Measurements from ENCODE around the gene ALCAM.

Gene ALCAM

DNA sequence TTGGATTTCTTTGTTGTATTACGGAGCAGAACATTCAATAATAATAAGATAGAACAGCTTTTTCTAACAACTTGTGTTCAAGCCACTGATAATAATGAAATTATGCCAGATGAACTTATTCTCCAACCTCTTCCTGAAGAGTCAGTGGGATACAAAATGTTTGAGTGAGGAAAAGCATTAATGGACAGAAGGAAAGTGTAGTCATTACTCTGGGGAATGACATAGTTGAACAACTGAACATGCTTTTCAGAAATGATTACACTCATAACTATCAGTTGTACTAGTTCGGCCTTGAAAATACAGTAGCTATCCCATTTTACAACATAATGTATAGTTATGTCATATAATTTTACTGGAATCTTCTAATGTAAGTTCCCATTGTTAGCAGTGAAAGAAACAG, 55.9 kb downstream of the ALCAM start:
- TF ChIP-seq, protein P1, sequence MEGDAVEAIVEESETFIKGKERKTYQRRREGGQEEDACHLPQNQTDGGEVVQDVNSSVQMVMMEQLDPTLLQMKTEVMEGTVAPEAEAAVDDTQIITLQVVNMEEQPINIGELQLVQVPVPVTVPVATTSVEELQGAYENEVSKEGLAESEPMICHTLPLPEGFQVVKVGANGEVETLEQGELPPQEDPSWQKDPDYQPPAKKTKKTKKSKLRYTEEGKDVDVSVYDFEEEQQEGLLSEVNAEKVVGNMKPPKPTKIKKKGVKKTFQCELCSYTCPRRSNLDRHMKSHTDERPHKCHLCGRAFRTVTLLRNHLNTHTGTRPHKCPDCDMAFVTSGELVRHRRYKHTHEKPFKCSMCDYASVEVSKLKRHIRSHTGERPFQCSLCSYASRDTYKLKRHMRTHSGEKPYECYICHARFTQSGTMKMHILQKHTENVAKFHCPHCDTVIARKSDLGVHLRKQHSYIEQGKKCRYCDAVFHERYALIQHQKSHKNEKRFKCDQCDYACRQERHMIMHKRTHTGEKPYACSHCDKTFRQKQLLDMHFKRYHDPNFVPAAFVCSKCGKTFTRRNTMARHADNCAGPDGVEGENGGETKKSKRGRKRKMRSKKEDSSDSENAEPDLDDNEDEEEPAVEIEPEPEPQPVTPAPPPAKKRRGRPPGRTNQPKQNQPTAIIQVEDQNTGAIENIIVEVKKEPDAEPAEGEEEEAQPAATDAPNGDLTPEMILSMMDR (IDR thresholded peaks at IDR 0.05; ENCODE audit: control insufficient read depth, insufficient read depth, low read depth, low read length, missing control alignments): no peak
- no peak for DNase-seq (ENCODE audit: low read depth)
- no peak overlapping the region for H3K4me3 ChIP-seq (ENCODE audit: control insufficient read depth, low read depth, low read length)

- no peak for DNase-seq (ENCODE audit: low read depth)
- H3K4me3 ChIP-seq (ENCODE audit: control insufficient read depth, low read depth, low read length): no peak overlapping the region
- TF ChIP-seq, protein P1 (IDR thresholded peaks at IDR 0.05; ENCODE audit: control insufficient read depth, insufficient read depth, low read depth, low read length, missing control alignments): no peak
Observed at GRCh38 chr3:105423397-105423796, 56.7 kb downstream of the ALCAM start.

DNA sequence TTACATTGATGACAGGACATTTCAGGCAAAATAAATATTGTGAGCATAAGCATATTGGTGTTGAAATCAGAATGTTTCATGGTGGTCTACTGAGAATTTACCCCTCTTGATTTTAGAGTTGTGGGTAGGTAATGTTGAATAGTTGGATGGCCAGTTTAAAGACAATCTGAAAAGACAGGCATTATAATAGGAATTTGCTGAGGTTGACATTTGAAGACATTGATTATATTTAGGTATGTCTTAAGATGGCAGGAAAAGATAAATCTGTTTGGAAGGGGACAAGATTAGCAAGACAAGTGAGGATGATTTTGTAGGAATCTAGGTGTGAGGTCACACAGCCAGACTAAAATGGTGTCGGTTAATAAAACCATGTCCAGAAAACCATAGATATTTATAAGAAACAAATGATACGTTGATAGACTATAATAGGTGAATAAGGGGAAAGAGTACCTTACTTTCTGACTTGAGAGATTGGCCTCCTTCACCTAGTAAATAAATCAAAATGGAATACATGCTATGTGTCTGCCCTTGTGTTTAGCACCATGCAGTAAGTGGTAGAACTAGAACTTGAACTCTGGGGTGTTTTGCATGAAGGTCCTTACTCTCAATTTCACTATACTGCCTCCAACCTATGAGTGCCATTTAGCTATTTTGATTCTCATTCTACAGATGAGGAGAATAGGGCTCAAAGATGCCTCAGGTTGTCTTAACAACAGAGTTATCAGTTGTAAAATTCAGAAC, 57.9 kb downstream of the ALCAM start:
- no peak for DNase-seq (ENCODE audit: low read depth)
- TF ChIP-seq, protein P1 (IDR thresholded peaks at IDR 0.05; ENCODE audit: control insufficient read depth, insufficient read depth, low read depth, low read length, missing control alignments): no peak
- H3K4me3 ChIP-seq (ENCODE audit: control insufficient read depth, low read depth, low read length): no peak overlapping the region

GRCh38 chr3:105425153-105425502, 58.4 kb downstream of the ALCAM start:
- no peak for DNase-seq (ENCODE audit: low read depth)
- TF ChIP-seq, protein P1 (IDR thresholded peaks at IDR 0.05; ENCODE audit: control insufficient read depth, insufficient read depth, low read depth, low read length, missing control alignments): no peak
- H3K4me3 ChIP-seq (ENCODE audit: control insufficient read depth, low read depth, low read length): no peak overlapping the region

GRCh38 chr3:105427332-105427731, 60.6 kb downstream of the ALCAM start:
- no peak overlapping the region for H3K4me3 ChIP-seq (ENCODE audit: control insufficient read depth, low read depth, low read length)
- DNase-seq (ENCODE audit: low read depth): no peak
- TF ChIP-seq, protein P1 (IDR thresholded peaks at IDR 0.05; ENCODE audit: control insufficient read depth, insufficient read depth, low read depth, low read length, missing control alignments): no peak

DNA sequence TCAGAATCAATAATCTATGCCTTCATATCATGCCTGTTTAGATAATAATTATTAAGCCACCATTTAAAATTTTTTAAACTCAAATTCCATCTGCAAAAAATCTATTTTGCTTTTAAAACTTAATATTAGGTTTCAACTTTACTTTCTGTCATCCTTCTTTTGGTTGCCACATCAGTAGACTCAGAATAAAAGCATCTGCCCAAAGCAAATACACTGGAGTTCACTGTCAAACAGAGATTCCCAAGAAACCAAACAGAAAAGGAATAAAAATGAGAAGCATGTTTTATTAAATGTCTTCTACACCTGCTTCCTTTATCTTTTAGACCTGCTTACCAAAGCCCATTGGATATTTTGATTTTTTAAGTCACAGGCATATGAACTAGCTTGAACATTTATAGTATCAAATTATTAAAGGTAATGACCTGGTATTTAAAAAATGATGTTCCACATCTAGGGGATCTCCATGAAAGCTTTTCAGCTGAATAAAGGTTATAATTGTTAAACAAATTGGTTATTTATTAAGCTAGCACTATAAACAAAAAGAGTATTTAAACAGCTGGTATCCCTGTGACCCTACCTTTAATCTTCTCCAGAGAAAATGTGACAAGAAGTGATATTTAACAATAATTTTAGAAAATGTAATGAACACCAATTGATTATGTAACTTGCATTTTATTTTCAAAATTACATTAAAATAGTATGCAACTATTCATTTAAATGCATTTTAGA, 62.5 kb downstream of the ALCAM start:
- TF ChIP-seq, protein P1 (IDR thresholded peaks at IDR 0.05; ENCODE audit: control insufficient read depth, insufficient read depth, low read depth, low read length, missing control alignments): no peak
- no peak for DNase-seq (ENCODE audit: low read depth)
- H3K4me3 ChIP-seq (ENCODE audit: control insufficient read depth, low read depth, low read length): no peak overlapping the region
